Vagina (tissue), 2 donors: ENCODE data around the gene ARL9. TPM values are rescaled to one million over a fixed set of nuclear protein-coding genes. Genes with fewer than 3 reads are reported as not detected.

ENCODE experiments used
- DNase-seq, 2 donors: peaks; one replicate each; pipeline ENCODE4 v3.0.0-alpha.2; 2017; ENCODE audit errors: extremely low spot score in 2 of 2
- H3K27ac ChIP-seq: fragments of 200-600 bp; sonication (generic); one replicate; pipeline ENCODE4 v1.5.1; 2019
- H3K27me3 ChIP-seq: fragments of 200-600 bp; sonication (generic); one replicate; pipeline ENCODE4 v1.5.1; 2019
- H3K36me3 ChIP-seq, 2 donors: fragments of 200-600 bp; sonication (generic); one replicate each; pipeline ENCODE4 v1.5.1; 2017 to 2019
- H3K4me1 ChIP-seq: fragments of 200-600 bp; sonication (generic); one replicate; pipeline ENCODE4 v1.5.1; 2019
- H3K4me3 ChIP-seq, 2 donors: fragments of 200-600 bp; sonication (generic); 1 replicate in 1 of 2; 2 replicates in 1 of 2; pipeline ENCODE4 v1.5.1; 2016 to 2019
- H3K9me3 ChIP-seq: fragments of 200-600 bp; sonication (generic); one replicate; pipeline ENCODE4 v1.5.1; 2019
- CTCF ChIP-seq, 3 experiments: fragments of 450-650 bp in 2 of 3; fragments of 200-600 bp in 1 of 3; sonication (generic) in 1 of 3; IDR thresholded peaks; one replicate each; pipeline ENCODE4 v1.5.1; 2017 to 2019; ENCODE audit warnings: antibody characterized with exemption in 3 of 3, mild to moderate bottlenecking in 2 of 3, moderate library complexity in 2 of 3
- POLR2A ChIP-seq, 2 donors: fragments of 450-650 bp; IDR thresholded peaks; one replicate each; pipeline ENCODE4 v1.6.1; 2017; ENCODE audit warnings: antibody characterized with exemption in 2 of 2, mild to moderate bottlenecking in 2 of 2, moderate library complexity in 2 of 2
- POLR2AphosphoS5 ChIP-seq, 2 donors: sonication (generic); formaldehyde crosslinking; IDR thresholded peaks; one replicate each; pipeline ENCODE4 v1.9.0; 2017; ENCODE audit warnings: antibody characterized with exemption in 2 of 2, mild to moderate bottlenecking in 2 of 2, low read depth in 1 of 2; ENCODE audit not compliant: insufficient read depth in 1 of 2
- intact Hi-C: fragments of 100-400 bp; cut with DNase I; formaldehyde crosslinking; loops from one replicate; pipeline ENCODE4 v1.15.1; 2023
- total RNA-seq: library from RNA; depleted of rRNA; stranded (reverse); fragments of >200 nt; gene quantifications from one replicate; pipeline ENCODE4 v1.2.3, GENCODE V29; 2016

The ARL9 gene
- total RNA-seq, 1 donor from 2014 or later: not detected

- intact Hi-C loops: no loop called here
- Histone ChIP-seq H3K4me3 (no peak overlapping the region), H3K27me3 (no peaks in the 10 kb centered on the region), H3K27ac (no peak overlapping the region), H3K4me1 (peaks cover 37% of the 10 kb centered on the region), H3K9me3 (no peaks in the 10 kb centered on the region), H3K36me3 (peaks cover 0 to 30% of the 10 kb centered on the region in 2 donors)
- no peak for DNase-seq
- TF ChIP-seq POLR2A (IDR thresholded peaks at IDR 0.05) (no peak), POLR2AphosphoS5 (IDR thresholded peaks at IDR 0.05; ENCODE audit: insufficient read depth in 1 of 2, low read depth in 1 of 2) (no peak), CTCF (IDR thresholded peaks at IDR 0.05) (no peak)
Measured at GRCh38 chr4:56469489-56470210, 35.9 kb upstream of the ARL9 start.

GRCh38 chr4:56475917-56476316 is 29.7 kb upstream of the ARL9 start:
- Histone ChIP-seq H3K4me1 (no peaks in the 10 kb centered on the region), H3K36me3 (peaks cover 0 to 78% of the 10 kb centered on the region in 2 donors), H3K4me3 (no peak overlapping the region), H3K27me3 (no peaks in the 10 kb centered on the region), H3K27ac (no peak overlapping the region), H3K9me3 (no peaks in the 10 kb centered on the region)
- no peak for DNase-seq
- intact Hi-C loops: no loop called here
- TF ChIP-seq POLR2A (IDR thresholded peaks at IDR 0.05) (no peak), POLR2AphosphoS5 (IDR thresholded peaks at IDR 0.05; ENCODE audit: insufficient read depth in 1 of 2, low read depth in 1 of 2) (no peak), CTCF (IDR thresholded peaks at IDR 0.05) (no peak)

- Histone ChIP-seq H3K27me3 (no peaks in the 10 kb centered on the region), H3K4me1 (no peaks in the 10 kb centered on the region), H3K27ac (no peak overlapping the region), H3K36me3 (peaks cover 0 to 70% of the 10 kb centered on the region in 2 donors), H3K9me3 (no peaks in the 10 kb centered on the region), H3K4me3 (no peak overlapping the region)
- intact Hi-C loops: no loop called here
- DNase-seq: no peak
- TF ChIP-seq CTCF (IDR thresholded peaks at IDR 0.05) (no peak), POLR2A (IDR thresholded peaks at IDR 0.05) (no peak), POLR2AphosphoS5 (IDR thresholded peaks at IDR 0.05; ENCODE audit: insufficient read depth in 1 of 2, low read depth in 1 of 2) (no peak)
Measured at GRCh38 chr4:56477192-56477702, 28.3 kb upstream of the ARL9 start.

- H3K4me1 ChIP-seq: no peaks in the 10 kb centered on the region
- DNase-seq: no peak
- H3K36me3 ChIP-seq: peaks cover 0 to 55% of the 10 kb centered on the region in 2 donors
- H3K9me3 ChIP-seq: no peaks in the 10 kb centered on the region
- intact Hi-C loops: no loop called here
- no peak for TF ChIP-seq POLR2A (IDR thresholded peaks at IDR 0.05)
- H3K27ac ChIP-seq: no peak overlapping the region
- H3K27me3 ChIP-seq: no peaks in the 10 kb centered on the region
- H3K4me3 ChIP-seq: no peak overlapping the region
Measured at GRCh38 chr4:56480691-56481090, 24.9 kb upstream of the ARL9 start.

GRCh38 chr4:56496241-56496640 is 9.3 kb upstream of the ARL9 start:
- Histone ChIP-seq H3K9me3 (no peaks in the 10 kb centered on the region), H3K4me3 (no peak overlapping the region), H3K27ac (no peak overlapping the region), H3K4me1 (no peaks in the 10 kb centered on the region), H3K36me3 (peaks cover 0 to 62% of the 10 kb centered on the region in 2 donors), H3K27me3 (no peaks in the 10 kb centered on the region)
- TF ChIP-seq CTCF (IDR thresholded peaks at IDR 0.05) (no peak), POLR2A (IDR thresholded peaks at IDR 0.05) (no peak), POLR2AphosphoS5 (IDR thresholded peaks at IDR 0.05; ENCODE audit: insufficient read depth in 1 of 2, low read depth in 1 of 2) (no peak)
- no peak for DNase-seq
- intact Hi-C loops: no loop called here
